NCI-H82 treated with DMSO at 0.1 percent for 48 hours (cell line): ENCODE measurements around the gene ARHGAP22.

Source experiments
- DNase-seq: peaks from one replicate; lab custom pipeline; 2025; ENCODE audit not compliant: unreplicated experiment; lab: John Stamatoyannopoulos, UW

Gene ARHGAP22

DNA sequence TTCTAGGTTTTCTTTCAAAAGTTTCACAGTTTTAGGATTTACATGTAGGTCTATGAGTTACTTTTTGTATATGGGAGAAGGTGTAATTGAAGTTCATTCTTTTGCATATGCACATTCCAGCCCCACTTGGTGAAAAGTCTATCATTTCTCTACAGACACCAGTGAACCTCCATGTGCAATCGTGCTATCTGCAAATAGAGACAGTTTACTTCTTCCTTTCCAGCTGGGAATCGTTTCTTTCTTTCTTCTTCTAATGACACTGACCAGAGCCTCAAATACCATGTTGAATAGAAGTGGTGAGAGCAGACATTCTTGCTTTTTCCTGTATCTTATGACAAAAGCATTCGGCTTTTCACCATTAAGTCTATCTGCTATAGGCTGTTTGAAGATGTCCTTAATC is 122.7 kb downstream of the ARHGAP22 start:
- no peak for DNase-seq

DNA sequence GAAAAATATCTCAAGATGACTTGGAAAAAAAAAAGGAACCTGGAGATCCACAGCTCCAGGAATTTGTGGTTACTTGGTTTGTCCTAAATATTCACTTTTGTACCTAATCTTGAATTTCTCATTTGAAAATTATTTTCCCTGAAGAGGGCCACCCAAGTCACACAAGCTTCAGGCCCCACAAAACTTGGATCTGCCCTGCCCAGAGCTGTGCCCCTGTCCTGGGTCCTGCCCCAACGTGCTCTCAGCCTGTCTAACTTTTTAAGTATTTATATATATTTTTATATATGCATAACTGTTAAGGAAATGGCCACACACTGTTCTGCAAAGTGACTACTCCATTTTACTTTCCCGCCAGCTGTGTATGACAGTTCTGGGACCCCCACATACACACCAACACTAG is 123.5 kb downstream of the ARHGAP22 start:
- DNase-seq = no peak

DNA sequence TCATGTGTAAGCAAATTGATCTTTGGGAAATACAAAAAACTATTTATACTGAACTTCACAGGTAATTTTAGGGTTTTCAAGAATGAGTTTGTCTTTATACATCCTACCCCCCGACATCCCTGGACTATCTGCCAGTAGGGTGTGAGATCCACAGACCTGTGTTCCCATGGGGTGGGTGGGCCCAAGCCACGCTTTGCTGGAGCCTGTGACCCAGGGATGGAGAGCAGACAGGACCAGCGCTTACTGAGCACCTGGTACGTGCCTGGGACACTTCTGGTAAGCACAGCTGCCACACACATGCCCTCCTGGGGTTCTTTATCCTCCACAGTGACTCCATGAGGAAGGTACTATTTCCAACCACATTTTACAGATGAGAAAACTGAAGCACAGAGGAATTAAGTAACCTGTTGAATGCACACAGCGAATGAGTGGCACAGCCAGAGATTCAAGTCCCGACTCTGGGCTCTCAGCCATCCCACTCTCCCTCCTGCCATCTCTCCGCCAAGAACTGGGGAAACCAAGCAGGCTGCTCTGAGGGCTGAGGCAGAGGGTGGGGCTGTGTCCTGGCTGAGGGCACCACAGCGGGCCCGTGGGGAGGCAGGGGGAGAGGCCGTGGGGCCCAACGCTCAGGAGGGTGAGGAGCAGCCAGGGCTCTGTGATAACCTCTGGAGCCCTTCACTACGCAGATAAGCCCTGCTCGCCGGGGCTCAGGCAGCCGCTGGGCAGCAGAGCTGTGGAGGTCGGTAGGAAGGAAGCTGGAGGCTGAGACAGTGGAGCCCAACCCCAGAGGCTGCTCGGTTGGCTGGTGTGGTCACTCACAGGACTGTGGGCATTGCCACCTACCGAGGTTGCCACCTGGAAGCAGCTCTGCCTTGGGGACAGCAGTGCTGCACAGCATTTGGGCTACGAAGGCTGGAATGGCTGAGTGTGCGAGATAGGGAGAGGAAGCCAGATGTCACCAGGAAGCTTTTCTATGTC is 124.2 kb downstream of the ARHGAP22 start:
- DNase-seq = no peak

GRCh38 chr10:48478980-48479811 is 125.7 kb downstream of the ARHGAP22 start:
- DNase-seq = no peak

GRCh38 chr10:48478469-48478868 is 126.4 kb downstream of the ARHGAP22 start:
- no peak for DNase-seq

GRCh38 chr10:48477616-48478015 is 127.3 kb downstream of the ARHGAP22 start:
- DNase-seq = no peak

DNA sequence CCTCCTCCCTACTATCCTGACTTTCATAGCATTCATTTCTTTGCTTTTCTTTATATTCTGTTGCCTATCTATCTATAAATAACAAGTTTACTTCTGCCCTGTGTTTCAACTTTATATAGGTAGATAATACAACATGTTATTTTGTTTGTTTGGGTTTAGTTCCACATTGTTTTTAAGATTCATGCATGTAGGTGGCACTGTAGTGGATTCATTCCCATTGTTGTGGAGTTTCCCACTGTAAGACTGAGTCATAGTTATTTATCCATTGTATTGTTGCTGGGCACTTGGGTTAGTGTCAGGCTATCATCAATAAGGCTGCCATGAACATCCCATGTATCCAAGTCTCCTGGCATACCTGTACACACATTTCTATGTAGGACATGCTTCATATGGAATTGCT is 127.7 kb downstream of the ARHGAP22 start:
- DNase-seq = no peak

DNA sequence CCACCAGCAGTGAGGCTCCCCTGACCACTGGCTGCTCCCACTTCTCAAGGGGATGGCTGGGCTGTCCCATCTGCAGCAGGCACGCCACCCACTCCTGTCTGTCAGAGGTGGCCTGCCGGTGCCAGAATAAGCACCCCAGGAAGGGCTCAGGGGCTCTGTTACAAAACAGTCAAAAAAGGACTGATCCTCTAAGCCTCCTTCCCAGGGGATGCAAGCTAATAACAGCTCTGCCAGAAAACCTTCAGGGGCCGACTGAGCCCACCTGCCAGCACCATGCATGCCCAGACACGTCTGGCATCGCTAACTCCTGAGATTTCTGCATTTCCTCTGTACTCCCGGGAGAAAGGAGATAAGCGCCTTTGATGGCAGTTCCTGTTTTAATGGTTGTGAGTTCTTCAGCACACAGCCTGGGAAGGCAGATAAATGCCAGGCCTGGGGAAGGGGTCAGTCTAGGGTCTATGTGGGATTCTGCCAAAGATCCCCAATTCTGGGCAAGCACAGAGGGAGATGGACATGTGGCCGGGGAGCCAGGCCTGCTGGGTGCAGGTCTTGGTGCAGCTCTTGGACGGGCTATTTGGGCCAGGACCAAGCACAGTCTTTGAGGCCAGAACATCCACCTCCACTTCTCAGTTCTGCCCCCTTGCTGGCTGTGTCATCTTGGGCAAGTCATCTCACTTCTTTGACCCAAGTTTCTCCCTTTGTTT is 128.4 kb downstream of the ARHGAP22 start:
- DNase-seq = no peak

DNA sequence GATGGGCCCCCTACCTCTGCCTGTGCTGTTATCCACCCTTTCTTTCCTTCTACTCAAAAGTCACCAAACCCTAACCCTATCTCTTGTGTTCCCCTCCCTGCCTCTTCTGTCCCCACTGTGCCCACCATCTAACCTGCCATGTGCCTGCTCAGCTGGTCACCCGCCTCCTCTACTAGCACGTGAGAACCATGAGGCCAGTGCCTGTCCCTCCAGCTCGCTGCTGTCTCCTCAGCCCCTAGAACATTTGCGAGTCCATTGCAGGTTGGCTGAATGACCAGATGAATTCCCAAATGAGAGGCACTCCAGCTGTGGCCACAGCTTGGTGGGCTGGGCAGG is 129.0 kb downstream of the ARHGAP22 start:
- DNase-seq = no peak

DNA sequence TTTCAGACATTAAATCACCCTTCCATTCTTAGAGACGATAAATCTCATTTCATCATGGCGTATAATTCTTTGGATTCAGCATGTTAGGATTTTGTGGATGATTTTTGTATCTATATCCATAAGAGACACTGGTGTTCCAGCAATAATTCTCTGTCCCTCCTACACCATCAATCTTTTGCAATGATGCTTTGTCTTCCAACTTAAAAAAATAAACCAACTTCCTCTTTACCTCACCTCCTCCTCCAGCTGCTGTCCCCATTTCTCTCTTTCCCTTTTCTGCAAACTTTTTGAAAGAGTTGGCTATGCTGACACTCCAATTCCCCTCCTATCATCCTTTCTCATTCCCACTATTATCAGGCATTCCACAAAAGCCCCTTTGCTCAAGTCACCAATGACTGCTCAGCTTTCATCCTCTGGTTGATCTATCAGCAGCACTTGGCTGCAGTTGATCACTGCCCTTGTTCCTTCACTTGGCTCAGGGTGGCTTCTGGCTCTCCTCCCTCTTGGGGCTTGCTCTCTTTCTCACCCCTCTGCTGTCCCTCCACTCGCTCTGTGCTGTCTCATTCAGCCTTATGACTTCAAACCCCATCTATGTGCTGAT is 130.0 kb downstream of the ARHGAP22 start:
- DNase-seq = no peak

GRCh38 chr10:48473704-48474103 is 131.2 kb downstream of the ARHGAP22 start:
- DNase-seq = no peak

DNA sequence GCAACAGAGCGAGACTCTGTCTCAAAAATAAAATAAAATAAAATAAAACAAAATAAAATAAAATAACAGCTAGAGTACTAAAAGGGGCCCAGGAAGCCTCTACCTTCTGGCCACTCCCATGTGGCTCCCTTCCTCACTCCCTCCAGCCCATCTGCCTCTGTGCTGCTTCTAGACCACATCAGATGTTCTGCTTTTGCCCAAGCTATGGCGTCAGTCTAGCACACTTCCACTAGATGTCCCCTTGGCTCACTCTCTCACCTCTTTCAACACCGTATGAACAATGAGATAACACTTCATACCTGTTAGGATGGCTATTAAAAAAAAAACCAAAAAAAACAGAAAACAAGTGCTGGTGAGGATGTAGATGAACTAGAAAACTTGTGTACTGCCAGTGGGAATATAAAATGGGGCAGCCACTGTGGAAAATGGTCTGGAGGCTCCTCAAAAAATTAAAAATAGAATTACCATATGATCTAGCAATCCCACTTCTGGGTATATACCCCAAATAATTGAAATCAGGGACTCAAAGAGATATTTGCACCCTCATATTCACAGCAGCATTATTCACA is 132.3 kb downstream of the ARHGAP22 start:
- no peak for DNase-seq

GRCh38 chr10:48470893-48471805 is 133.7 kb downstream of the ARHGAP22 start:
- no peak for DNase-seq

GRCh38 chr10:48470115-48470892 is 134.6 kb downstream of the ARHGAP22 start:
- no peak for DNase-seq

GRCh38 chr10:48469516-48470020 is 135.3 kb downstream of the ARHGAP22 start:
- DNase-seq = no peak

DNA sequence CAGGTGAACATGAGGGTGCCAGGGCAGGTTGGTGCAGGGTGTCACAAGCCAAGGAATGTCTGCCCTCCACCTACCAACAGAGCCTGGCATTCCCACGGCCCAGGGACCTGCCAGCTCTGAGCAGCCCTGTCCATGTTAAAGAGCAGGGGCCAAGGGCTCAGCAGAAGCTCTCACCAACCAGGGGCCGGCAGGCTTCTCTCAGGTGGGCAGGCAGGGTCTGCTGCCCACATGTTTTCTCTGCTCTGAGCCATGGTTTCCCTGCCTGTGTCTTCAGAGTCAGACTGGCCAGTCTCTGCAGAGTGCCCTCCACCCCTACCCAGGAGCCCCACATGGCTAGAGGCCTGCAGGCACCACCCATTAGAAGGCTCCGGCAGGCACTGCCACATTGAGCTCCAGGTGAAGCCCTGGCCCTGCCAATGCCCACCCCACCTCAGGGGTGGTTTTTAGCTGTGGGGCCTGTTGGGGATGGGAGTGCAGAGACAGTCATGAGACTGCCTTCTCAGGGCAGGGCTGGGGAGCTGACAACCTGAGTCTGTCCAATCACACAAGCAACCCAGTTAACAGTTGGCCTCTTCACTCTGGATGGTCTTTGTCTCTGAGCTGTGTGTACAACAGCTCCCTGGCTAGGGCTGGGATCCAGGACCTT is 135.9 kb downstream of the ARHGAP22 start:
- no peak for DNase-seq

- no peak for DNase-seq
These were observed 136.6 kb downstream of the ARHGAP22 start for GRCh38 chr10:48468130-48468790.

DNA sequence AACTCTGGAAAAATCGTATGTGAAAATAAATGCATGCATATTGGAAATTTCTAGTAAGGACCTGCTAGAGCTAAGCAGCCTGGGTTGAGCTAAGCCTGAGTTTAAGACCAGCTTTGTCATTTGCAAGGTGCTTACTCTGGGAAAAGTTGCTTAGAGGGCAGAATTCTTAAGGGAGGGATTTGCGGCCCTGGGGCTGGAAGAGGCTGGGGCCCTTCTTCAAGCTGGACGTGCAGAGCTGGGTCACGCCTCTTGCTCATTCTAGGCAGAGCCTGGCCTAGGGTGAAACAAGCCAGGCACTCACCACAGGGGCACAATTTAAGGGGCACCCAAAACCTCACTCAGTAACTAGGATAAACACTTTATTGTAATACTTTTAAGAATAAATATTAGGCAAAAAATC is 137.2 kb downstream of the ARHGAP22 start:
- no peak for DNase-seq
